Measurements from ENCODE around the gene IKZF1. TPM values are rescaled to one million over a fixed set of nuclear protein-coding genes. Genes with fewer than 3 reads are reported as not detected.

Gene IKZF1
- total RNA-seq, 1 donor from 2014 or later: 2.0 TPM

DNA sequence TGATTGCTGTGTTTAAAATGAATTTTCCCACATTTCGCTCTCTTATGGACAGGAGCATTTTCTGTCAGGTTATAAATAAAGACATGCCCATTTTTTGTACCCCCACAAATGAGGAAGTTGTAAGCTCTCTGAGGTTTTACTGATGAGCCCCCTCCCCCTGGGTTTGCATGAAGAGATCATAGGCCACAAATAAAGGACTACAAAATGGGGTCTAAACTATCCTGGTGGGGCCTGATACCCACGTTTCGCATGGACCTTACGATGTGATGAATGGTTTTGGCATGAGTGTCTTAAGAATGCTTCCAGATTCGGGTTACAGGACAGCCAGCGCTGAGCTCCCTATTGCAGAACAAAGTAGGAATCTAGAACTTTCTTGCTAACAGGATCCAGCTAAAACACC lies 5.8 kb downstream of the IKZF1 start:
- Mint-ChIP-seq H3K4me1 (ENCODE audit: unreplicated experiment) (peaks cover 17% of the 10 kb centered on the region), H3K9me3 (no peaks in the 10 kb centered on the region), H3K36me3 (no peaks in the 10 kb centered on the region), H3K27ac (no peak overlapping the region), H3K27me3 (peaks cover 66% of the 10 kb centered on the region), H3K4me3 (no peak overlapping the region)
- DNase-seq (ENCODE audit: extremely low spot score, unreplicated experiment): no peak
- TF ChIP-seq, protein P1, sequence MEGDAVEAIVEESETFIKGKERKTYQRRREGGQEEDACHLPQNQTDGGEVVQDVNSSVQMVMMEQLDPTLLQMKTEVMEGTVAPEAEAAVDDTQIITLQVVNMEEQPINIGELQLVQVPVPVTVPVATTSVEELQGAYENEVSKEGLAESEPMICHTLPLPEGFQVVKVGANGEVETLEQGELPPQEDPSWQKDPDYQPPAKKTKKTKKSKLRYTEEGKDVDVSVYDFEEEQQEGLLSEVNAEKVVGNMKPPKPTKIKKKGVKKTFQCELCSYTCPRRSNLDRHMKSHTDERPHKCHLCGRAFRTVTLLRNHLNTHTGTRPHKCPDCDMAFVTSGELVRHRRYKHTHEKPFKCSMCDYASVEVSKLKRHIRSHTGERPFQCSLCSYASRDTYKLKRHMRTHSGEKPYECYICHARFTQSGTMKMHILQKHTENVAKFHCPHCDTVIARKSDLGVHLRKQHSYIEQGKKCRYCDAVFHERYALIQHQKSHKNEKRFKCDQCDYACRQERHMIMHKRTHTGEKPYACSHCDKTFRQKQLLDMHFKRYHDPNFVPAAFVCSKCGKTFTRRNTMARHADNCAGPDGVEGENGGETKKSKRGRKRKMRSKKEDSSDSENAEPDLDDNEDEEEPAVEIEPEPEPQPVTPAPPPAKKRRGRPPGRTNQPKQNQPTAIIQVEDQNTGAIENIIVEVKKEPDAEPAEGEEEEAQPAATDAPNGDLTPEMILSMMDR (conservative IDR thresholded peaks at IDR 0.05): no peak

- Mint-ChIP-seq H3K4me3 (no peak overlapping the region), H3K27me3 (peaks cover 66% of the 10 kb centered on the region), H3K27ac (no peak overlapping the region), H3K4me1 (ENCODE audit: unreplicated experiment) (peaks cover 22% of the 10 kb centered on the region), H3K9me3 (no peaks in the 10 kb centered on the region), H3K36me3 (no peaks in the 10 kb centered on the region)
- TF ChIP-seq, protein P1 (conservative IDR thresholded peaks at IDR 0.05): no peak
- no peak for DNase-seq (ENCODE audit: extremely low spot score, unreplicated experiment)
These were observed 6.4 kb downstream of the IKZF1 start for GRCh38 chr7:50310956-50311355.

GRCh38 chr7:50312250-50313162 lies 8.0 kb downstream of the IKZF1 start:
- no peaks in the 10 kb centered on the region for H3K36me3 Mint-ChIP-seq
- TF ChIP-seq, protein P1 (conservative IDR thresholded peaks at IDR 0.05): no peak
- no peak for DNase-seq (ENCODE audit: extremely low spot score, unreplicated experiment)
- no peaks in the 10 kb centered on the region for H3K9me3 Mint-ChIP-seq
- H3K27ac Mint-ChIP-seq: no peak overlapping the region
- peaks cover 22% of the 10 kb centered on the region for H3K4me1 Mint-ChIP-seq (ENCODE audit: unreplicated experiment)
- H3K4me3 Mint-ChIP-seq: no peak overlapping the region
- peaks cover 51% of the 10 kb centered on the region for H3K27me3 Mint-ChIP-seq

DNA sequence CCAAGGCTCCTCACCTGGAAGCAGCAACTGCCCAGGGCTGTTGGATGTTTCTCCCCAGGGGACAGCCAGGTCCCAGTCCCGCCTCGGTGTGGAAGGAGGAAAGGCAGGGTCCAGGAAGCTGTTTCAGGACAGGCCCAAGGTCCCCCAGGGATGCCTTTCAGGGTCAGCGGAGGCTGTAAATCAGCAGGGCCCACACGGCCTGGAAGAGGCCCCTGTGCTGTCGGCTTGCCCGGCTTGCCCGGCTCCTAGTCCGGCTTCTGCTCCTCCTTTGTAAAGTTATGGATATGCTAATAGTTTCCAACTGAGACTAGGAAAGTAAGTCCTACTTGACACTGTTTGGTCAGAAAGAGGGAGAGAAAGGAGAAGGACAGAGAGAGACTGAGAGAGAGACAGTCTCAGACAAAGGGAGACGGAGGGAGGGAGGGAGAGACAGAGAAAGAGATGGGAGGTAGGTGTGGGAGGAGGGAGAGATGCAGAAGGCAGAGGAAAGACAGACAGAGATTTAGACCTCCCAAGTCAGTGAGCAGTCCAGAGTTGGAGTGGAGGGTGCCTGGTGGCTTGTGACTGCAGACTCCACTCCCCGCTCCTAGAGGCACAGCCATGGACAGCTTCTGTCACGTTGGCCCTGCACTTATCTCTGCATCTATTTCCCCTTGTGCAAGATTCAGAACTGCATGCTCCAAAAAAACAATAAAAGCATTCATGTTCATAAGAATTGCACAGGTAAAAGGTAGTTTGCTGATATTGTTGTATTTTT lies 10.5 kb downstream of the IKZF1 start:
- Mint-ChIP-seq H3K36me3 (no peaks in the 10 kb centered on the region), H3K9me3 (no peaks in the 10 kb centered on the region), H3K27ac (no peak overlapping the region), H3K4me3 (no peak overlapping the region), H3K4me1 (ENCODE audit: unreplicated experiment) (peaks cover 11% of the 10 kb centered on the region), H3K27me3 (peaks cover 38% of the 10 kb centered on the region)
- TF ChIP-seq, protein P1 (conservative IDR thresholded peaks at IDR 0.05): no peak
- DNase-seq (ENCODE audit: extremely low spot score, unreplicated experiment): no peak

DNA sequence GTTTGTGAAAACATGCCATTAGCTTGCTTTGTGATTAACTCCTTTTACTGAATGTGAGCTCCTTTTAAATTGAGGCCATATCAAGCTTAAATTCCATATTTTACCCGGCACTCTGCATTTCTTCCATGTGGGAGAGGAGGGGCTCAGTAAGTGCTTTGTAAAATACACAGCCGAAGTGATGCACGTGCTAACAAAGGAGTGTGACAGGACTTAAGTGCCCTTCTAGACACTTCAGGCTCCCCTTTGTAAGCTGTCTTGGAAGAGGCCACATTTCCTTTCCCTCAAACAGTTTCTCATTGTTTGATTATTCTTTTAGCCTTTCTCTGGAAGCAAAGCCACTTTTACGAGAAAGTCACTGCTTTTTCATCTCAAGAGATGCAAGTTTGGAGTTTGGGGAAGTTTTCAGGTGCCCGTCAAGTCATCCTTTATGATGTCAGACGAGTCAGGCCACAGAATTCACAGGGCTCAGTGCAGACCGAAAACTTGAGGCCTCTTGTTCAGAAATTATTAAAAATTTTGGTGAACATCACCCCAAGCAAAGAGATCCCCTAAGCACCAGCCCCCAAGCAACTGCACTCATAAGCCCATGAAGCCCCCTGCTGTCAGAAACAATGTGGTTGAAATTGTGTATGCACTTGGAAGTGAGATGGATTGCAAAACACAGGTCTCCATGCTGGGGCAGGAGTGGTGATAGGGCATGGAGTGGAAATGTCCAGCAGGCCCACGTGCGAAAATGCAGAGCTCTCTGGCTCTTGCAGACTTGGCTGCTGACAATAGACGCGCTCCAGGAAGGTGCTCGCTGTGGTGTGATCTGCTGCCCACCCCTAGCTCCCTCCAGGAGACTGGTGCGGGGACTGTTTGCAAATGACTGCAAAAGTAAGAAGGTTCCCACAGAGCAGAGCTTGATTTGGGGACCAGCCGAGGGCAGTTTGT lies 11.5 kb downstream of the IKZF1 start:
- Mint-ChIP-seq H3K9me3 (no peaks in the 10 kb centered on the region), H3K4me3 (no peak overlapping the region), H3K27ac (no peak overlapping the region), H3K27me3 (peaks cover 36% of the 10 kb centered on the region), H3K36me3 (no peaks in the 10 kb centered on the region), H3K4me1 (ENCODE audit: unreplicated experiment) (peaks cover 14% of the 10 kb centered on the region)
- TF ChIP-seq, protein P1 (conservative IDR thresholded peaks at IDR 0.05): peak; percentile 31
- no peak for DNase-seq (ENCODE audit: extremely low spot score, unreplicated experiment)

Data from type B pancreatic cell (in vitro differentiated cells).